Vagina (tissue), 2 donors: ENCODE data around the gene CCR7.

ENCODE experiments used
- CTCF ChIP-seq, 3 experiments: fragments of 450-650 bp in 2 of 3; fragments of 200-600 bp in 1 of 3; sonication (generic) in 1 of 3; IDR thresholded peaks; one replicate each; pipeline ENCODE4 v1.5.1; 2017 to 2019; ENCODE audit warnings: antibody characterized with exemption in 3 of 3, mild to moderate bottlenecking in 2 of 3, moderate library complexity in 2 of 3
- POLR2A ChIP-seq, 2 donors: fragments of 450-650 bp; IDR thresholded peaks; one replicate each; pipeline ENCODE4 v1.6.1; 2017; ENCODE audit warnings: antibody characterized with exemption in 2 of 2, mild to moderate bottlenecking in 2 of 2, moderate library complexity in 2 of 2

GRCh38 chr17:40580140-40580539 is 14.9 kb upstream of the CCR7 start:
- TF ChIP-seq POLR2A (IDR thresholded peaks at IDR 0.05): no peak
- TF ChIP-seq CTCF (IDR thresholded peaks at IDR 0.05): no peak
